HG03439 (cell line): Measurements from ENCODE around the gene TRIM41.
"Not testable (repeated sequence)": the region's sequence is repeated elsewhere in the genome, so short reads cannot be mapped to it uniquely, and the experiment has no call there.

ENCODE experiments used
- ATAC-seq: cut with Tn5 transposase; IDR thresholded peaks from one replicate; pipeline ENCODE4 v1.9.1; 2021; ENCODE audit warnings: mild to moderate bottlenecking, moderate library complexity; ENCODE audit not compliant: unreplicated experiment

TRIM41 gene

GRCh38 chr5:181192337-181193046 lies 30.6 kb upstream of the TRIM41 start:
- ATAC-seq, result no peak

- ATAC-seq, result no peak
These were observed 29.4 kb upstream of the TRIM41 start for GRCh38 chr5:181193656-181194055.

DNA sequence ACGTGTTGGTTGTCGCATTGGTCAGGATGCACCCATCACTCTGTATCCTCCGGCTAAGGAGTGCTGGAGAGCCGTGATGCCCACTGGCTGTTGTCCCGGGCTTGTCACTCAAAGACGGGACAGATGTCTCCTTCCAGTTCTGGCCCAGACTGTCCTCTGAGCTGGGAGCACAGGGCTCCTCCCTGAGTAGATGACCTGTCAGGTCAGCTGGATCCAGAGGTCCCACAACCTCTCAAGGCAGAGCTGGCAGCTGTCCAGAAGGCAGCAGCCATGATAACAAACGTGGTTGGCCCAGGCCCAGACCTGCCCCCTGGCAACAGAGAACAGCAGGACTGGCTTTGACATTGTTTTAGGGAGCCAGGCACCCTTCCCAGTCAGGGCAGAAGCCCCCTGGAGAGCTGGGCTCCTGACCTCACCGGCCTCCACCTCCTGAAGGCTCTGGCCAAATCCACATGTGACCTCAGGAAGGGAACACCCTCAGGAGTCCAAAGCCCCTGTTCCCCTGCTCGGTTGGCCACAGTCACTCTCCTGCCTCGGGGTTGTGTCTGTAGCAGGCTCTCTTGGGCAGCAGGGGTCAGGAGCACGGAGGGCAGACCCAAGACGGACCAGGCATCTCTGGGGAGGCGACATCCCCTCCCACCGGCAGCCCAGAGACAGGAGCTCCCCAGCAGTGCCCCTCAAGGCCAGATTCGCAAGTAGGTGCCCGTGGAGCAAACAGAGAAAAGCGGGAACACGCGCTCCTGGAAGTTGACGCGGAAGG lies 28.4 kb upstream of the TRIM41 start:
- no peak for ATAC-seq

GRCh38 chr5:181195249-181195761 lies 27.8 kb upstream of the TRIM41 start:
- ATAC-seq, result no peak

GRCh38 chr5:181197326-181197951 lies 25.6 kb upstream of the TRIM41 start:
- no peak for ATAC-seq

GRCh38 chr5:181198106-181198685 lies 24.9 kb upstream of the TRIM41 start:
- no peak for ATAC-seq

GRCh38 chr5:181198905-181199519 lies 24.1 kb upstream of the TRIM41 start:
- ATAC-seq, result peak; percentile 75

- no peak for ATAC-seq
These were observed 23.0 kb upstream of the TRIM41 start for GRCh38 chr5:181199881-181200638.

DNA sequence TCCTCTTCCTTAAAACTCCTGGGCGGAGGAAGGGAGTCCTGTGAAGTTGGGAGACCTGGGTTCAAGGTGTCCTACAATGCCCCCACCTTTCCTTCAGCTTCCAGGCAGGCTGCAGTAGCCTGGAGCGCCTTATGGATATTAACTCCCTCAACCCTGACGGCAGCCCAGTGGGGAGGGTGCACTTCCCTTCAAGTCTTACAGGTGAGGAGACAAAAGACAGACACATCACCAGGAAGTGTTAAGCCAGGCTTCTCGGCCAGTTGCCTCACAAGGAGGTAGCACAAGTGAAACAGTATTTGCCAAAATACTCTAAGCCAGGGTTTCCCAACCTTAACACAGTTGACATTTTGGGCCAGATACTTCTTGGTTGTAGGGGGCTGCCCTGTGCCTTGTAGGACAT lies 22.3 kb upstream of the TRIM41 start:
- ATAC-seq, result no peak

- ATAC-seq, result no peak
These were observed 19.9 kb upstream of the TRIM41 start for GRCh38 chr5:181203093-181203711.

- ATAC-seq, result no peak
These were observed 19.3 kb upstream of the TRIM41 start for GRCh38 chr5:181203777-181204112.

DNA sequence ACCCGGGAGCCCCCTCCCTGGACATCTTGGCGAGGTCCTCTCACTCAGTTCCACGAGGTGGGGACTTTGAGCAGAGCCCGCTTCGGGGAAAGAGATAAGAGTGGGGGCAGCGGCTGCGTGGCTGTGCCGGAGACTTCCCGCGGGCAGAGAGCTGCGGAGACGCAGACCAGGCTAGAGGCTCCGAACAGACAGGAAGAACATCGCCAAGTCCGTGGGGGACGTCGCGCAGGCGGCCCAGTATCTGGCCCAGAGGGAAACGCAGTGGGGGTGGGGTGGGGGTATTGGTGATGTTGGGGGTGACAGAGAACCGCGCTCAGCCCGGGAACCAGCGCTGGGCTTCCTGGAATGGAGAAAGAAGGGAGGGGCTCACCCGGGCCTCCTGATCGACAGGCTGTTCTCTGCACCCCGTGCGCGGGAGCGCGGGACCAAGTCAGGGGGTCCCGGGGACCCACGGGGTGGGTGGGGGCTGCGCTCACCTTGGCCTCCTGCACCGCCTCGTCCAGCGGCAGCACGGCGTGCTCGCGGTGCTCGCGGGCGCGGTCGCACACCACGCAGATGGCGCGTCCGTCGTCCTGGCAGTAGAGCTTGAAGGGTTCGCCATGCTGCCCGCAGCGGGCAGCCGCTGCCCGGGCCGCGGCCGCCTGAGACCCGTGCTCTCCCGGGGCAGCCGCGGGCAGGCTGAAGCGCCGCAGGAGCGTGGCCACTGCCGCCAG lies 18.8 kb upstream of the TRIM41 start:
- no peak for ATAC-seq

DNA sequence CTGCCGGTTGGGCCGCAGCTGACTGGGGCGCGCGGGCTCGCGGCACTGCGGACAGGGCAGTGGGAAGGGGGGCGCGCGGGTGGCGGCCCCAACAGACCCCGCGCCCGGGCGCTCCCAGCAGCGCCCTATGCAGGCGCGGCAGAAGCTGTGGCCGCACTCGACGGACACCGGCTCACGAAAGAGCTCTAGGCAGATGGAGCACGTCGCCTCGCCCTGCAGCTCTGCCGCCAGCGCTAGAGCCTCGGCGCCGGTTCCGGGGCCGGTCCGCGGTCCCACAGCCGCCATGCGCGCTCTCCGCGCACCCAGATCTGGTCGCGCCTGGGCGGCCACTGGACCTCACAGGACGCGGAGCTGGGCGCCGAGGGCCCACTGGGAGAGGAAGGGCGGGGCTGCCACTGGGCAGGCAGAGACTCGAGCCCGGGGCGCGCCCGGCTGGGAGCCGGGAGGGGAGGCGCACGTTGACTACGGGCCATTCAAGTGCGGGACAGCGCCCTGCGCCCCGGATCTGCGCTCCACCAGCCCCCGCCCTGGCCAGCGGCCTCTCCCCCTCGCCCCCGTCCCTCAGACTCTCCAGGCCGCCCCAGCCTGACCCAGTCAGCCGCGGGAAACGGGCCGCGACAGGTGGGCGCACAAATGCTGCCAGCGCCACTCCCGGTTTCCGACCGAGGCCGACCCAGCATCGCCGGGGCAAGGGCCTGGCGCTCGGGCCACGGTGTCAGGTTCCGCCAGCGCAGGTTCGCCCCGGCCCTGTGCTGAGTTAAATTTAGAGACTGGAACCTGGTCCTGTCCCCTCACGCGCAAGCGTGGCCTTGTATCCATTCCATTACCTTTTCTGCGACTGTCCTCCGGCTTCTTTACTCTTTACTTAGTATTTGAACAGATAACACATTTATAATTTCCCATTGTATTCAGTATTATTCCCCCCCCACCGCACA lies 18.0 kb upstream of the TRIM41 start, which contains the start of gene TRIM7:
Gene TRIM7, minus strand, starts transcription at position 371 of the 935 bp plus-strand sequence. Its CDS starts 86 bp downstream, at position 285.
- ATAC-seq, result no peak

- no peak for ATAC-seq
These were observed 17.1 kb upstream of the TRIM41 start for GRCh38 chr5:181205761-181206649.

GRCh38 chr5:181207214-181207959 lies 15.7 kb upstream of the TRIM41 start:
- peak; percentile 36 for ATAC-seq

DNA sequence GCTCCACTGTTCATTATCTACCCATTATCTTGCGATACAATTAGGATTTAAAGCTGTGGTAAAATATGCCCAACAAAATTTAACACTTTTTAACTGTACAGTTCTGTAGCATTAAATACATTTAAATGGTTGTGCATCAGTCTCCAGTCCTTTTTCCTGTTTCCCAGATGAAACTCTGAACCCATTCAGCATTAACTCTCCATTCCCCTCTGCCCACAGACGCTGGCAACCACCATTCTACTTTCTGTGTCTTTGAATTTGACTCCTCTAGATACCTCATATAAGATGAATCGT lies 15.2 kb upstream of the TRIM41 start:
- ATAC-seq, result no peak

DNA sequence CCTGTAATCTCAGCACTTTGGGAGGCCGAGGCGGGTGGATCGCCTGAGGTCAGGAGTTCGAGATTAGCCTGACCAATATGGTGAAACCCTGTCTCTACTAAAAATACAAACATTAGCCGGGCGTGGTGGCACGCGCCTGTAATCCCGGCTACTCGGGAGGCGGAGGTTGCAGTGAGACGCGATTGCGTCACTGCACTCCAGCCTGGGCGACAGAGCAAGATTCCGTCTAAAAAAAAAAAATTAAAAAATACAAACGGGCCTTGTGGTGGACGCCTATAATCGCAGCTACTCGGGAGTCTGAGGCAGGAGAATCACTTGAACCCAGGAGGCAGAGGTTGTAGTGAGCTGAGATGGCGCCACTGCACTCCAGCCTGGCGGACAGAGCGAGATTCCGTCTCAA lies 14.1 kb upstream of the TRIM41 start:
- ATAC-seq, result not testable (repeated sequence)
